Measurements from ENCODE around the gene SYT3. TPM values are rescaled to one million over a fixed set of nuclear protein-coding genes. Genes with fewer than 3 reads are reported as not detected.

SYT3 gene
- total and polyA plus RNA-seq, 2 donors (not counting 3 experiments of a cell fraction or from before 2014, with no cell fraction given), result 0.11 to 0.53 TPM

DNA sequence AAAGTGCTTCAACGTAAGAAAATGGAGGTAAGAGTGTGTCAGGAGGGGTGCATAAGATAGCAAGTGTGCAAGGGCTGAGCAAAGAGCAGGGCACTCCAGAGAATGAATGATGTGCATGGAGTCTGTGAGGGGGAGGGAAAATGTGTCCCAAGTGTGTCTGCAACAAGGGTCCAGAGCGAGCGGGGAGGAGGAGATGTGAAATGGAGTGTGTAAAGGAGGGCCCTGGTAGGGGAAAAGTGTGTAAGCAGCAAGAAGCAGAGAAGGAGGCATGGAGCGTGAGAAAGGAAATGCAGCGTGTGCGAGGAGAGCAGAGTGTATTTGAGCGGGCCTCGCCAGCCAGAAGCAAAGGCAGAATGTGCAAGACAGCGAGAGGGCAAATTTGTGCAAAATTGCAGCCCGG is 21.3 kb upstream of the SYT3 start:
- no peaks in the 10 kb centered on the region for H4K20me1 ChIP-seq (replicated peaks; ENCODE audit: control insufficient read depth, extremely low read depth, insufficient read depth, low read length)
- no peaks in the 10 kb centered on the region for H3K9me1 ChIP-seq (replicated peaks; ENCODE audit: control insufficient read depth, extremely low read depth, insufficient read depth, low read length)
- no peak overlapping the region for H2AFZ ChIP-seq (ENCODE audit: low read depth, low read length)
- TF ChIP-seq CTCF (IDR thresholded peaks at IDR 0.05; ENCODE audit: extremely low read depth in 1 of 2, insufficient read depth in 1 of 2, low read depth in 1 of 2, low read length in 2 of 2) (no peak), MAX (IDR thresholded peaks at IDR 0.05; ENCODE audit: insufficient read depth, insufficient read length) (no peak), MYC (IDR thresholded peaks at IDR 0.05; ENCODE audit: low read depth, low read length) (no peak), POLR2AphosphoS5 (IDR thresholded peaks at IDR 0.05; ENCODE audit: insufficient read depth, low read depth, low read length) (no peak), JUN (IDR thresholded peaks at IDR 0.05; ENCODE audit: borderline replicate concordance, insufficient read depth, insufficient read length, low read depth) (no peak), POLR2A (IDR thresholded peaks at IDR 0.05; ENCODE audit: low read depth, low read length) (no peak), FOS (IDR thresholded peaks at IDR 0.05; ENCODE audit: borderline replicate concordance, insufficient read depth, low read length) (no peak), EZH2 (IDR thresholded peaks at IDR 0.05; ENCODE audit: borderline replicate concordance, low read depth, low read length, severe bottlenecking) (no peak), GATA2 (IDR thresholded peaks at IDR 0.05; ENCODE audit: insufficient read depth, insufficient read length, low read depth, low read length) (no peak)
- CTCF ChIA-PET, result interaction anchor here (1.0 to 1.1 kb wide), 2 partner anchors 105 to 123 kb away, joined by 4 to 6 read pairs; no protein-coding TSS in a partner anchor
- no peaks in the 10 kb centered on the region for H3K79me2 ChIP-seq (ENCODE audit: control insufficient read depth, insufficient read depth, low read length)
- peaks cover 11% of the 10 kb centered on the region for H3K4me1 ChIP-seq (ENCODE audit: control insufficient read depth, extremely low read depth, insufficient read depth, low read length)
- POLR2A ChIA-PET, result no interaction called here
- DNase-seq (ENCODE audit: low read depth, low spot score) (no peak), FAIRE-seq (no peak)
- dilution Hi-C loops (cut with MboI; ENCODE audit: extremely low pct_ligation_motif_present, low sequenced_read_pairs) (no loop called here), intact Hi-C loops (cut with micrococcal nuclease) (no loop called here)
- H3K9me3 ChIP-seq (replicated peaks; ENCODE audit: control insufficient read depth, insufficient read depth, low read length), result no peaks in the 10 kb centered on the region
- no peak overlapping the region for H3K9ac ChIP-seq (replicated peaks; ENCODE audit: extremely low read depth, insufficient read depth, low read length)
- no peak overlapping the region for H3K27ac ChIP-seq (ENCODE audit: insufficient read depth, low read depth, low read length)
- BruUV-seq (replicated peaks), result no TSS peak
- H3K36me3 ChIP-seq (ENCODE audit: control insufficient read depth in 2 of 2, extremely low read depth in 1 of 2, insufficient read depth in 2 of 2, low read length in 2 of 2), result no peaks in the 10 kb centered on the region
- no peak overlapping the region for H3K4me3 ChIP-seq (replicated peaks in 1 of 3; ENCODE audit: insufficient read depth in 1 of 3, low read depth in 1 of 3, low read length in 3 of 3)
- peaks cover 1 to 4% of the 10 kb centered on the region in 2 experiments for H3K27me3 ChIP-seq (ENCODE audit: control insufficient read depth in 2 of 2, insufficient read depth in 2 of 2, low read length in 2 of 2)
- H3K4me2 ChIP-seq (ENCODE audit: insufficient read depth, low read length), result no peak overlapping the region
